Ovary (tissue), 9 donors: ENCODE data around the gene VARS2. TPM values are rescaled to one million over a fixed set of nuclear protein-coding genes. Genes with fewer than 3 reads are reported as not detected.
"Not testable (repeated sequence)": the region's sequence is repeated elsewhere in the genome, so short reads cannot be mapped to it uniquely, and the experiment has no call there.

Experiments
- DNase-seq, 5 donors: peaks; one replicate each; pipeline ENCODE4 v3.0.0-alpha.2; 2019 to 2020
- H3K27ac ChIP-seq, 2 donors: fragments of 200-600 bp; one replicate each; pipeline versions ENCODE4 v1.5.1 to v1.8.0; 2019 to 2022
- H3K27me3 ChIP-seq: fragments of 200-600 bp; one replicate; pipeline ENCODE4 v1.8.0; 2022
- H3K36me3 ChIP-seq: fragments of 200-600 bp; sonication (generic); one replicate; pipeline ENCODE4 v1.5.1; 2019
- H3K4me1 ChIP-seq: one replicate; pipeline ENCODE4 v1.8.1; 2013; ENCODE audit warnings: mild to moderate bottlenecking, moderate library complexity; ENCODE audit not compliant: insufficient read depth
- H3K4me3 ChIP-seq: fragments of 200-600 bp; sonication (generic); one replicate; pipeline ENCODE4 v1.5.1; 2017
- H3K9me3 ChIP-seq, 2 donors: fragments of 200-600 bp in 1 of 2; sonication (generic) in 1 of 2; one replicate each; pipeline versions ENCODE4 v1.5.1 to v1.8.1; 2013 to 2019; ENCODE audit warnings: mild to moderate bottlenecking in 1 of 2, moderate library complexity in 1 of 2
- CTCF ChIP-seq, 3 donors: fragments of 450-650 bp in 2 of 3; fragments of 200-600 bp in 1 of 3; IDR thresholded peaks; one replicate each; pipeline versions ENCODE4 v1.5.1 to v1.8.0; 2016 to 2022; ENCODE audit warnings: antibody characterized with exemption in 3 of 3, mild to moderate bottlenecking in 1 of 3
- EP300 ChIP-seq: sonication (generic); formaldehyde crosslinking; IDR thresholded peaks from one replicate; pipeline ENCODE4 v1.6.1; 2017; ENCODE audit warnings: antibody characterized with exemption
- POLR2A ChIP-seq: fragments of 450-650 bp; IDR thresholded peaks from one replicate; pipeline ENCODE4 v1.6.1; 2017; ENCODE audit warnings: antibody characterized with exemption, mild to moderate bottlenecking, moderate library complexity
- WGBS, 3 donors: extraction: QIAGEN DNeasy Blood & Tissue Kit in 1 of 3; methylation state at CpG; one replicate each; pipeline versions ENCODE4 v1.1.5 to v1.1.7; 2013 to 2017; 5-methylcytosine and 5-hydroxymethylcytosine counted together
- intact Hi-C, 4 donors: fragments of 100-400 bp; cut with DNase I; formaldehyde crosslinking; loops; one replicate each; pipeline versions ENCODE4 v1.11.0 to v1.15.1; 2022 to 2023
- polyA plus RNA-seq, 2 donors: library from polyadenylated mRNA; stranded (reverse); fragments of 200-250 nt in 1 of 2; fragments of 350-450 nt in 1 of 2; fragmentation: Illumina TruSeq in 1 of 2; extraction: RNeasy Lipid Tissue Mini Kit (QIAGEN cat#74804) in 1 of 2; gene quantifications; one replicate each; pipeline ENCODE4 v1.2.3, GENCODE V29; 2013 to 2014
- total RNA-seq, 7 donors: library from RNA; depleted of rRNA in 2 of 7; stranded (reverse); fragments of >200 nt in 2 of 7; fragmentation: NEBNext Ultra II Directional in 3 of 7; extraction: Animal tissue kit (Norgen Biotek cat#: 25700) in 3 of 7; gene quantifications; one replicate each; pipeline versions ENCODE4 v1.1.0 to v1.2.4, GENCODE V29; 2016 to 2023
- donor health status: DM: no; HTN: no; CAD: no; lungs with moderate emphysema.
- donor health status: DM: no; HTN: no; CAD: no.
- donor health status: Bipolar disorder and iron deficiency.
- donor health status: DM: yes; HTN: yes; CAD: no.
- donor health status: DM: no; HTN: no; CAD: no.
- donor health status: DM: yes; HTN: yes; CAD: no.

VARS2 gene
- total and polyA plus RNA-seq, 9 donors, result 6.7 to 32.3 (median 19.8) TPM

GRCh38 chr6:30962716-30963115 lies 48.7 kb downstream of the VARS2 start:
- no peaks in the 10 kb centered on the region for H3K36me3 ChIP-seq
- no peaks in the 10 kb centered on the region for H3K27me3 ChIP-seq
- no peaks in the 10 kb centered on the region for H3K4me1 ChIP-seq
- DNase-seq, result no peak
- H3K27ac ChIP-seq, result no peak overlapping the region
- H3K9me3 ChIP-seq, result no peaks in the 10 kb centered on the region
- H3K4me3 ChIP-seq, result no peak overlapping the region
- intact Hi-C loops, result no loop called here
- TF ChIP-seq POLR2A (no peak), EP300 (no peak), CTCF (IDR thresholded peaks at IDR 0.05) (no peak)

DNA sequence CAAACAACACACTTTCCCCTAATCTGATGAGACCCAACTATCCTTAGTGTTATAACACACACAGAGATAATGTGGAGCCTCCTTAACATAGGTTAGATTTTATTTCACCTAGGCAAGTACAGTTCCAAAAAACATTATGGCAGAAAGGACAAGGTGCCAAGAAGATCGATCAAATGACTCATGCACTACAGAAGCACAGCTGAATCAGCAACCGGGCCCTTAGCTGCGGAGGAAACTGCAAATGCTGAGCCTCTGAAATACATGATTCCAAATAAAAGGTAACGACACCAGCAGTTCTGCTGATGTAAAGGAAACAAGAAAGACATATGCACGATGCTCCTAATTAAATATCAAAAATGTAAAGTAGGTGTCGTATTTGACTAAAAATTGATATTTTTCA lies 49.6 kb downstream of the VARS2 start:
- H3K4me1 ChIP-seq, result no peaks in the 10 kb centered on the region
- DNase-seq, result no peak
- no peaks in the 10 kb centered on the region for H3K9me3 ChIP-seq
- no peak overlapping the region for H3K27ac ChIP-seq
- WGBS, 3 donors, result 68 to 72% (median 71%) methylated on average over 6 of the region's 6 CpGs
- no peaks in the 10 kb centered on the region for H3K27me3 ChIP-seq
- no peak overlapping the region for H3K4me3 ChIP-seq
- no peak for TF ChIP-seq CTCF (IDR thresholded peaks at IDR 0.05)
- no peak for TF ChIP-seq EP300
- no peak for TF ChIP-seq POLR2A
- intact Hi-C loops, result no loop called here
- no peaks in the 10 kb centered on the region for H3K36me3 ChIP-seq

DNA sequence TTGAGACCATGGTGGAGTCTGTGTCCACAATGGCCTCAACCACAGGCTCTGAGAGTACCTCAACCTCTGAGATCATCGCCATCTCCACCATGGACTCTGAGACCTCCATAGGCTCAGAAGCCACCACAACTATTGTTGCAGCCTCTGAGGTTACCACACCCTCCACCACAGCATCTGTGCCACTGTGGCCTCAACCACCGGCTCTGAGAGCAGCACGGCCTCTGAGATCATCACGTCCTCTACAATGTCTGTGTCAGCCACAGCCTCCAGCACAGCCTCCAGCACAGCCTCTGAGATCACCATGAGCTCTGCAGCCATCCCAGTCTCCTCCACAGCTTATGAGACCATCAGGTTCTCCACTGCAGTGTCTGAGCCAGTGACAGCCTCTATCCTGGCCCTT lies 50.0 kb downstream of the VARS2 start:
- no peaks in the 10 kb centered on the region for H3K4me1 ChIP-seq
- no peak overlapping the region for H3K27ac ChIP-seq
- no peak overlapping the region for H3K4me3 ChIP-seq
- TF ChIP-seq POLR2A (no peak), EP300 (no peak), CTCF (IDR thresholded peaks at IDR 0.05) (no peak)
- no peaks in the 10 kb centered on the region for H3K27me3 ChIP-seq
- DNase-seq, result no peak
- 72 to 95% (median 92%) methylated on average over 4 of the region's 4 CpGs for WGBS, 3 donors
- H3K36me3 ChIP-seq, result no peaks in the 10 kb centered on the region
- intact Hi-C loops, result no loop called here
- H3K9me3 ChIP-seq, result no peaks in the 10 kb centered on the region

GRCh38 chr6:30965140-30965601 lies 51.1 kb downstream of the VARS2 start:
- Histone ChIP-seq H3K4me3 (no peak overlapping the region), H3K36me3 (no peaks in the 10 kb centered on the region), H3K27ac (no peak overlapping the region), H3K4me1 (no peaks in the 10 kb centered on the region), H3K27me3 (no peaks in the 10 kb centered on the region), H3K9me3 (no peaks in the 10 kb centered on the region)
- no peak for TF ChIP-seq POLR2A
- no peak for TF ChIP-seq CTCF (IDR thresholded peaks at IDR 0.05)
- no peak for TF ChIP-seq EP300
- DNase-seq, result no peak
- 84 to 91% (median 91%) methylated on average over 5 of the region's 5 CpGs for WGBS, 3 donors
- intact Hi-C loops, result no loop called here

DNA sequence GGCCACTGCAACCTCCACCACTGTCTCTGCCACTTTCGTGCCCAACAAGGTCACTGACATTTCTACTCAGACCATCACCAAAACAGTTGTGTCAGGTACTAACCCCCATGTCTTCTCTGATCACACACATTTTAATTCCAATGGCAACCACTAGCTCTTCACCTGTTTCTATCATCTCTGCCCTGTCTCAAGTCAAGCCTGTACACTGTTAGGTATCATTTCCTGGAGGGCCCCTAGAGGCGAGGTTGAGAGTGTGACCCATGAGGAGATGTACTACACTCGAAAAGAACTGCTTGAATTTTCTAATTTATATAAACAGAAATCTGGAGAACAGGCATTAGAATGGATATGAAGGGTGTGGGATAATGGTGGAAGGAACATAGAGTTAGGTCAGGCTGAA lies 52.1 kb downstream of the VARS2 start:
- intact Hi-C loops, result no loop called here
- Histone ChIP-seq H3K4me3 (no peak overlapping the region), H3K27me3 (no peaks in the 10 kb centered on the region), H3K36me3 (no peaks in the 10 kb centered on the region), H3K4me1 (no peaks in the 10 kb centered on the region), H3K9me3 (no peaks in the 10 kb centered on the region), H3K27ac (no peak overlapping the region)
- TF ChIP-seq POLR2A, result no peak
- no peak for TF ChIP-seq EP300
- no peak for TF ChIP-seq CTCF (IDR thresholded peaks at IDR 0.05)
- 74 to 88% (median 80%) methylated on average over 3 of the region's 3 CpGs for WGBS, 3 donors
- no peak for DNase-seq

DNA sequence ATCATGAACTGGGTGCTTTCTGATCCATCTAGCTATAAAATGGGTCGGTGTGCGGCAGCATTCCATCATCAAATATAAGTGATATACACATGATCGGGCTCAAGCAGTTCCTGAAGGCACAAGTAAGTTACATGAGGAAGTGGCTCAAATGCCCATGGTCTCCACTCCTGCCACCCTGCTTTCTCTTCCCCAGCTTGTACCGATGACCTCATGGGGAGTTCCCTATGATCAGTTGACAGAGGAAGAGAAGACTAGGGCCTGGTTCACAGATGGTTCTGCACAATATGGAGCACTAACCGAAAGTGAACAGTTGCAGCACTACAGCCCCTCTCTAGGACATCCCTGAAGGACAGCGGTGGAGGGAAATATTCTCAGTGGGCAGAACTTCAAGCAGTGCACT lies 55.1 kb downstream of the VARS2 start:
- H3K4me3 ChIP-seq, H3K4me1 ChIP-seq, H3K27ac ChIP-seq, intact Hi-C loops, DNase-seq, H3K36me3 ChIP-seq, H3K9me3 ChIP-seq, H3K27me3 ChIP-seq: not testable (repeated sequence)
- WGBS, 3 donors, result 93 to 96% (median 95%) methylated on average over 6 of the region's 6 CpGs
